HG03139 (cell line): Measurements from ENCODE around the gene DNAJC5G.
"Not testable (repeated sequence)": the region's sequence is repeated elsewhere in the genome, so short reads cannot be mapped to it uniquely, and the experiment has no call there.

ENCODE experiments used
- ATAC-seq: cut with Tn5 transposase; IDR thresholded peaks from one replicate; pipeline ENCODE4 v1.9.1; 2021; ENCODE audit not compliant: unreplicated experiment

The DNAJC5G gene

DNA sequence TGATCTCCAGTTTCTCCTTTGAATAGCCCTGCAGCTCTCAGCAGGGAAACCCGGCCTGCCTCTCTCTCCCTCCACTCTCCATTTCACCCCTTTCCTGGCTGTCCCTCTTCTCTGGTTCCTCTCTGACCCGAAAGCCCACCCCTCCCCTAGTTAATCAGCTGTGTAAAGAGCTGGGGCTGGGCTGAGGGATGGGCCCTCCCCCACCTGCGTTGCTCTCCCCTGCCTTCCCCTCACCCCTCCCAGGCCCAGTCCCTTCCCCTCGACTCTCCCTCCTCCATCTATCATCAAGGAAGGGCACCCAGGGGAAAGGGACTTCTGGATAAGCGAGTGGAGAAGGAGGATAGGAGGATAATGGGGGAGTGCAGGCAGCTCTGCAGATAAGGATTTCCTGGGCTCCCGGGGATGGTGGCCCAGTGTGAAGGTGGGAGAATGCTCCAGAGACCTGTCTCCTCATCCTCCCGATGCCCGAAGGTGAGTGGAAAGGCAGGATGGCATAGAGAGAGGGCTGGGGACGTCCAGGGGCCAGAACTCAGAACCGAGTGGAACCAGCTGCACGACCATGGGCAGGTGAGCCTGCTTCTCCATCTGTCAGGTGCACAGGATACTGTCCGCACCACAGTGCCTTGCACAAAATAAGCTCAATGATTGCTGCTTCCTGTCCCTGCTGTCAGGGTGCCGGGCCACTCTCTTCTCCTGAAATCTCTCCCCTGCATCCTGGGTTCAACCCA is 24.4 kb upstream of the DNAJC5G start:
- ATAC-seq = no peak

DNA sequence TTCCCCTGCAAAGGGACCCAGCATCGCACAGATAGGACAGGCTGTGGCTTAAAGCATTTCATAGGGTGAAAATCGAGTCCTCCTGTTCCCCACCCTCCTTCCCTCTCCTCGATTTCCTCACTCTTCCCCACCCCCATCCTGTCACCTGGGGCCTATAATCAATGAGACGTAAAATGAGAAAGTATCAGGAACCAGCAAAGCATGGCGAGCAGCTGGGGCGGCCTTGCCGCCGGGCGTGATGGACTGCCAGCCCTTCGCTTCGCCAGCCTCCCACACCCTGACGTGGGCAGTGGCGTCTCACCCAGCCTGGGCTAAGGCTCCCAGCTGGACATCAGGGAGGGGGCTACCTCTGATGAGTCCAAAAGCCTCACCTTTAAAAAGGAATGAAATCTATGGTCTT is 23.5 kb upstream of the DNAJC5G start:
- ATAC-seq = no peak

DNA sequence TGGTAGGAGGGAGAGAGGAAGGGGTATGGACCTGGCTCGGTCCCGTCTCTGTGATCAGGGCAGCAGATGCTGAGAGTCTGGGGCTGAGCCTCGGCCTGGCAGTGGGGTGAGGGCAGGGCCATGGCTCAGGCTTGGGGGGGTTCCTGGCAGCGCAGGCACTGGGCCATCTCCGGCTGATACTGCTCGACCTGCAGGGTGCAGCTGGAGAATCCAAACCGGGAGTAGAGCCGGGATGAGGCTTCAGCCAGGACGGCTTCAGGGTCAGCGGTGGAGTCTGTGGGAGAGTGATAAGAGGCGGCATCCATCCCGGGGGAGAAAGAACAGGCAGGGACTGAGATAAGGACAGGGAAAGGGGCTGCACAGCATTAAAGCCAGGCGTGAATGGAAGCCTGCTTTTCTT is 20.0 kb upstream of the DNAJC5G start:
- ATAC-seq = no peak

DNA sequence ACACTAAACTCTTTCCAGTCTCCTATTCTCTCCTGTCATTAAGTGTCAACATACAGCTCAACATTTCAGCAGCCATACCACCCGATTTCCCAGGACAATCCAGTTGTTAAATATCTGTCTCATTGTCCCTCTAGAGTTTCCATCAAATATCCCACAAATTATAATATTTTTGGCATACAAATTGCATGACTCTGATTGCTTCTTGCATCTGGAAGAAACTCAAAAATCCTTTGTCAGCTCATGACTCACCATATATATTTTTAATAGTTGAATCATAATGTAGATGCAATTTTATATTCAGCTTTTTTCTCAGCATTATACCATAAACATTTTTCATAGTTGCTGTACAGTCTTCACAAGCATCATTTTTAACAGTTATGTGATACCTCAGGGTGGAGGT is 19.6 kb upstream of the DNAJC5G start:
- no peak for ATAC-seq

DNA sequence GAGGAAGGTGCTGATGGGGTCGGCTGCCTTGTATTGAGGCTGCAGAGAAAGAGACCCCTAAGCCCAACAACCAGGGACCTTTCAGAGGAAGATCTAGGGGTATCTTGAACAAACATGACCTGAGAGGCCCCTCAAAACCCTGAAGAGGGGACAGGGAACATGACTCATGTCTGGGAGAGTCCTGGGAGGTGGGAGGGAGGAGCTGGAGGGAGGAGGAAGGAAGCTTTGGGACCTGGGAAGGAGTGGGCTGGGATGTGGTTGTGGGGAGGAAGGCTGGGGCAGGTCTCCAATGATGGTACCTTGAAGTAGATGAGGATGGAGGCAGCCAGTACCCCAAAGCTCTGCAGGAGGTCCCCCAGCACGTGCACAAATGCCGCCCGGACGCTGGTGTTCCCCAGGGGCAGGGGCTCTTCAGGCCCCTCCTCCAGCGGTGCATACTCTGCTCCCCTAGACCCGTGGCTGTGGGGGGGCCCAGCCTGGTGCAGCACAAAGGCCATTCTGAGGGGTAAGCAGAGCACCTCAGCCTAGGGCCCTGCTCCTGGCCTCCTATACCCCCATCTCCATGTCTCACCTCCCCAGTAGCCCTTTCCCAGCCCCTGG is 18.3 kb upstream of the DNAJC5G start:
- no peak for ATAC-seq

DNA sequence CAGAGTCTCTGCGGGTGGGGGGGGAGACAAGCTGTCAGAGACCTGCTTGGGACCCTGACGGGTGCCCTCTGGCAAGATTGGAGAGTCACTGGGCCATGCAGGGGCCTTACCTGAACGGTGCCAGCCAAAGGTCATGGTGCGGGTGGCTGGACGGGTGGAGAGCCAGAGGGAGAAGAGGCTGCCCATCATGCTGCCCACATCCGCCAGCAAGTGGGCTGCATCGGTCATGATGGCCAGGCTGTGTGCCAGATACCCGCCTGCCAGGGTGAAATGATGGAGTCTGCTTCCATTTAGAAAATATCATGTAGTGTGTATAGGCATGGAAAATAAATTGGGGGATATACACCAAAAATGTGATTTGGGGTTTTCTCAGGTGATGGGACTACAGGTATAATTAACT is 17.2 kb upstream of the DNAJC5G start:
- no peak for ATAC-seq

DNA sequence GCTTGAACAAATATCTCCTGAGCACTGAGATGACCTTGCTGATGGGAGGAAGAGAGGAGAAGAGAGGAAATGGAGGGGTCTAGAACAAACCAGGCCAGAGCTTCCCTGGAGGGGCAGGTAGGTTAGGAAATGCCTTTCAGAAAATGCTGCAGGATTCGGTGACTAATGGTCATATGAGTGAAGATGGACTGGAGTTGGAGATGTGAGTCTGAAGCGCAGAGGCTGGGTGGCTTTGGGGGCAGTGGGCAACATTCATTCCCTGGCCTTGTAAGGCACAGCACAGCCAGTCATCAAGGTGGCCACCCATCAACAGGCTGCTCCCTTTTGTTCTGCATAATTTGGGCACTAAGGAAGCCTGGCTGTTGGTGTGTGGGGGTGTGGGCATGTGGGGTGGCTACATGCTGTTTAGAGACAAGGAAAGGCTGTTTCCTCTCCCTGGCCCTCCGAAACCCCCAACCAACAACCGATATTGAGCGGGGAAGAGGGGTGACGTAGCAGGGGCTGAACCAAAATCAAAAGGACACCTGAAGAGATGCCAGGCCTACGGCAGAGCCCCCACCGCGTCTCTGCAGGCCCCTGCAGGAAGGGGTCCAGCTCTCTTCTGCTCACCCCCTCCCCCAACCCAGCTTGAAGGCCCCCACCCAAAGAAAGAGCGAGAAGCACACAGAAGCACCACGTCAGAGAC is 13.8 kb upstream of the DNAJC5G start:
- no peak for ATAC-seq

DNA sequence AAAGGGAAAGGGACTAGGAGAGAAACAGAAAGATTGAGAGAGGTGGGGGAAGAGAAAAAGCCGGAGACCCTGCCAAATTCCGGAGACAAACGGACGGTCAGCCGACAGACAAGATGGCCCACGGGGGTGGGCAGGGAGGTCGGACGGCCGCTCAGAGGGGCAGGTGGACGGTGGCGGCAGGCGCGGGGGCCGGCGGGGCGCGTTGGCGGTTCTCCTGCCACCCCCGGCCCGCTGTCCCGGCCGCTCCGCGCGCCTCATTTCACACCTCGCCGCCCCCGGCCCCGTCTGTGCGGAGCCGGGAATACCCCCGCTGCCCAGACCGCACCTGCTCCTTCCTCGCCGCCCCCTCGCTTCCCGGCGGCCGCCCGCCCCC is 13.3 kb upstream of the DNAJC5G start:
- ATAC-seq = no peak

DNA sequence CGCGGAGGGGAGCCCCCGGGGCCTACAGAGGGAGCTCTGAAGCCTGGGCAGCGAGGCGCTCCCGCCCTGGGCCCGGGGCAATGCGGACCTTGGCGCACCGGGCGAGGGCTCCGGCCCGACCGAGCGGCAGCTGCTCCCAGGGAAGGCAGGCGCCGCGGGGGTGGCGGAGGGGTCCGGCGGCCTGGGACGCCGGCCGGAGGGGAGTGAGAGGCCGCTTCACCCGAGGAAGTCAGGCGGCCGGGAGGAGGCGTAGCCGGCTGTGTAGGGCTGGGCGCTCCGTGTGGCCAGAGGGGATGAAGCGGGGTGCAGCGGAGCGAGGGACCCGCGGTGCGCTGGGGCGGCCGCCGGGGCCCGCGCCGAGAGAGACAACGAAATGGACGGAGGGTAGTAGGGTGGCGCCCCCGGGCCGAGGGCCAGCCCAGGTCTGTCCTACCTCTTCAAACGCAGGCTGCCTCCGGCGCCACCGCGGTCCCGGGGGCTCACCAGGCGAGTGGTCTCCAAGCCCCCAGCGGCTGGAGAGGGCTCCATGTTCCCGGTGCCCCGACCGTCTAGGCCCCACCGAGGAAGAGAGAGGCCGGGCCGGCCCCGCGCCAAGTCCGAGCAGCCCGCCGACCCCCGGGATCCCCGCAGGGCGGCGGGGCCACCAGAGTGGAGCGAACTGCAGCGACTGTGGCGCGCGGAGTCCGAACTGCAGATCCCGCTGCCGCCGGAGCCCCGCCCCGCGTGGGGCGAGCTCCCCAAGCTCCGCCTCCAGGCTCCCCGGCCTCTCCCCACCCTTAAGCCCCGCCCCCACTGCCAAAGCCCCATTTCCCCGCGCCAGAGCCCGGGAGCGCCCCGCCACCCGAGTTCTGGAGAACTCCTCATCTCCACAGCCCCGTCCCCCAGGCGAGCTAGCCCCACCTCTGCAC is 12.6 kb upstream of the DNAJC5G start, which contains the start of gene SLC30A3:
Gene SLC30A3 (minus strand): TSS at position 669 of the 908 bp plus-strand sequence. CDS start 141 bp downstream, at position 528.
- ATAC-seq = no peak

DNA sequence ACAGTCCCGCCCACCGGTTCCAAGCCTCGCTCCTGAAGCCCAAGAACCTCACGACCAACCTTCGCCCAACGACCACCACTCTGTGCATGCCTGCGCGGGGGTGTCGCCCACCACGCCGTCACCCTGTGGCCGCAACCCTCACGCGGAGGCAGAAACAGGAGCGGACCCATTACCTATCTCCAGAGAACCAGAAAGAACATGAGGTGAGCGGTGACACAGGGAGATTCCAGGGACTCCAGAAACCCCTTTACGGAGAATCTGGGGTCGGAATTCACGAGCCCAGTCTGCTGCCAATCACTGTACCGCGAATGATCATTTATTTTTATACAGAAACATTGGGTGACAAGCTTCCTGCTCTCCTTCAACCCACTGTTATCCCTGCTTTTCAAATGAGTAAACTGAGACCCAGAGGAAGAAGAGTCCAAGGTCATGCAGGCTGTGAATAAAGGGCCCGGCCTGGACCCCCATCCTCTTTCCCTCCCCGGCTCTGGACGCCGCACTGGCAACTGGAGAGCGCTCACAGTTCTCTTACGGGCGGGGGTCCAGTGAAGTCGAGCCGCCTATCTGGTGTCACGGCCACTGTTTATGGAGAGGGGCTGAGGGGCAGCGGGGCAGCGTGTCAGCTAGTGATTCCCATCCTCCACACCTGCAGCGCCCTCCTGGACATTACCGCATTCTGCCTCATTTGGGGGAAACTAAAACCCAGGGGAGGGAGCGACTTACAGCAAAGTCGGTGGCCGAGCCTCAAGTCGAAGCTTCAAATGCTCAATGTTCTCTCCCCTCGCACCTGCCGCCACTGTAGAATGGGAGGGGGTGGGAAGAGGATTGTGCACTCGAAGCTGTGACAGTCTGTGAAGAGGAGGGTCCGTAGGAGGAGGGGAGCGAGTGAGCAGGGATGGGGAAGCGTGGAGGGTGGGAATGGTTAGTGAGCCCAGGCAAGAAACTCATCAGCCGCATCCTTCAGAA is 11.7 kb upstream of the DNAJC5G start:
- ATAC-seq = no peak

DNA sequence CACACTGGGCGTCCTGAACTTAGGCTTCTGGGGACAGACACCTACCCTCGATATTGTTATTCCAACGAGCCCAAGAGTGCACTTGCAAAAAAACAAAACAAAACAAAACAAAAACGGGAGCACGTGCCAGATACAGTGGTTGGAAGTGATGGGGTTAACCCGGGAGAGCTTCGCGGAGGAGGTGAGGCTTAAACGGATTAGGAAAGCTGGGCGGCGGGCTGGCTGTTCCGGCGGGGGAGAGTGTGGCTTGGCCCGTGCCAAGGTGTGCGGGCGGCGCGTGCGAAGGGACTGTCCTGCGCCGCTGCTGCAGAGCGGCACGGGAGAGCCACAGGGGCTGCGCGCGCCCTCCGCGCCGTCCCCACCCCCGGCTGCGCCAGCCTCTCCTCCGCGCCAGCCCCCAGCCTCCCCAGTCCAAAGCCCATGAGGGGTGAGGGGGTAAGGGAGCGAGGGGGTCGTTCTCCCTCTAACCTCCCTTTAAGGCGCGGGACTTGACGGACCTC is 10.9 kb upstream of the DNAJC5G start:
- ATAC-seq = no peak

DNA sequence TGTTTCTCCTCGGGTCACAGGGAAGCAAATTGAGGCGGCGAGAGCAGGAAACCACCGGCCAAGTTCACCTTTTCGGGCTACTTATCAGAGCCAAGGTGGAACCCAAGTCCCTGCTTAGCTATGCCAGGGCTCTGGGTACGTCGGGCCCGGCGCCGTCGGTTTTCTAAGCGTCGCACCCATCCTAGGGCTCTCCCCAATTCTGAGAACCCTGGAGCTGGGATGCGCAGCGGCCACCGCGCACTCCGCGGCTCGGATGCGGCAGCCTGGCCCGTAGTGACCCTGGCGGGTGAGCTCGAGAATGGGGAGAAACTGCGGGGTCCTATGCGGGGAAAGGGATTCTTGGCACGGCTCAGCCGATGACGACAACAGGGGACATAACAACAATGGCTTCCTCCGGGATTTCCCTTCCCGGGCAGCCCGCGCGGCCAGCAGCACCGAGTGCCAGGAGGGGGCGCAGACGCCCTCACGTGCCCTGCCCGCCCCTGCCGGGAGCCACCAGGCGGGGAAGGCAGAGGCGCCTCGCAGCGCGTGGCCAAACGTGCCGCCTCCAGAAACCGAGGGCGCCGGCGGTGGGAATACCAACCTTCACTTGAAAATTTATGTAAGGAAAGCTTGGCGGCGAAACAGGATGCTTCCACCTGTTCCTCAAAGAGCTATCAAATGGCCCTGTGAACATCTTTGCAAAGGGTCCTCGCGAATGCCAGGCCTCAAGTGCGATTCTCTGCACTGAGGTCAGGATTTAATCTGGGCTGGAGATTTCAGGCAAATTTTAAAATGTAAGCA is 10.3 kb upstream of the DNAJC5G start:
- no peak for ATAC-seq

DNA sequence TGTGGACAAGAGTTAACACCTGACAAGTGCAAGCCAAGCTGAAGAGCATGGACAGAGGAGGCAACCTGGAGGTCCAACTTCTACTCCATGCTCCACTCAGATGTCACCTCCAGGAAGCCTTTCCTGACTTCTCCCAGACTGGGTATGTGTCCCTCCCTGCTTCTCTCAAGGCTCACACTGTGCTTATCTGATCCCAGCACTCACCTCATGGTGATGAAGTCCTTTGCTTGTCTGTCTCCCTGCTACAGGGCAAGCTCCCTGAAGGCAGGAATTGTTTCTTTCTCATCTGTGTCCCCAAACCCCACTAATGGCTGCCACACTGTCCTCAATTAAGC is 9.7 kb upstream of the DNAJC5G start:
- no peak for ATAC-seq

DNA sequence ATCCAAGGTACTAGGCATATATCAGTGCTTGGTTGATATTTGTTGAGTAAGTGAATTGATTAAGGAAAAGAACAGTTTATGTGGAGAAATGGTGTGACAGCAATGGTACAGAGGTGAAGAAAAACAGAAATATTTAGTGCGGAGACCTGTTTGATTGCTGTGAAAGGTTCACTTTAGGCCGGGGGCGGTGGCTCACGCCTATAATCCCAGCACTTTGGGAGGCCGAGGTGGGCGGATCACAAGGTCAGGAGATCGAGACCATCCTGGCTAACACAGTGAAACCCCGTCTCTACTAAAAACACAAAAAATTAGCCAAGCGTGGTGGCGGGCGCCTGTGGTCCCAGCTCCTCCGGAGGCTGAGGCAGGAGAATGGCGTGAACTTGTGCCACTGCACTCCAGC is 6.9 kb upstream of the DNAJC5G start:
- not testable (repeated sequence) for ATAC-seq

DNA sequence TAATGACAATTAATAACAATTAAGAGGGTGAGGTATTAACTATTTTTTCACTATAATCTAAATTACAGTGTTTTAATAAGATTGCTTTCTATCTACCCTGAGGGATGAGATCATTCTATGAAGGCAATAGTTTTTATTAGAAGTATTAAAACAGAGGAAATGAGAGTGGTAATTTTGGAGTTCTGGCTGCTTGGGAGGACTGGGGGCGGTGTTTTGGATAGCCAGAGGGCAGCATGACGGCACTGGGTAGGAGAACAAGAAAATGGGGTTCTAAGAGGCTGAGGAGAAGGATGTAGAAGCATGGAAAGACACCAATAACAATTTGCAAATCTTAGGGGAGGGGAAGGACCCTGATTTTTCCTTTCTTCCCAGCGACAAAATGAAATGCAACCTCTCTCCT is 5.1 kb upstream of the DNAJC5G start:
- no peak for ATAC-seq

DNA sequence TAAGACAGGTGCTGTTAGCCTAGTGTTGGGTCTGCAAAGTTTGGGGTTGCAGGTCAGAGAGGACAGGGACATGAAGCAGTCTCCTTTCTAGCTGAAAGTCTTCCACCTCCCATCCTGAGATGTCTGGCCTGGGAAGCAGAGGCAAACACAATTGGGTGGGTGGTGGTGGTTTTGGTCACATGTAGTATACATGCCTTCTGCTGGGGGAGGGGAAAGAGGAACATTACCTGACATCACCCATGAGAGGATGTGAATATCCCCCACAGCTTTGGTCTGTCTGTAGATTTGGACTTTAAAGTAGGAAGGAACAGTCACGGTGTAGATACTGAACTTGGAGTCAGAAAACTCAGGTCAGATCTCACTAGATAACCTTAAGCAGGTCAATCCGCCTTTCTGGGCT is 4.6 kb upstream of the DNAJC5G start:
- ATAC-seq = no peak

DNA sequence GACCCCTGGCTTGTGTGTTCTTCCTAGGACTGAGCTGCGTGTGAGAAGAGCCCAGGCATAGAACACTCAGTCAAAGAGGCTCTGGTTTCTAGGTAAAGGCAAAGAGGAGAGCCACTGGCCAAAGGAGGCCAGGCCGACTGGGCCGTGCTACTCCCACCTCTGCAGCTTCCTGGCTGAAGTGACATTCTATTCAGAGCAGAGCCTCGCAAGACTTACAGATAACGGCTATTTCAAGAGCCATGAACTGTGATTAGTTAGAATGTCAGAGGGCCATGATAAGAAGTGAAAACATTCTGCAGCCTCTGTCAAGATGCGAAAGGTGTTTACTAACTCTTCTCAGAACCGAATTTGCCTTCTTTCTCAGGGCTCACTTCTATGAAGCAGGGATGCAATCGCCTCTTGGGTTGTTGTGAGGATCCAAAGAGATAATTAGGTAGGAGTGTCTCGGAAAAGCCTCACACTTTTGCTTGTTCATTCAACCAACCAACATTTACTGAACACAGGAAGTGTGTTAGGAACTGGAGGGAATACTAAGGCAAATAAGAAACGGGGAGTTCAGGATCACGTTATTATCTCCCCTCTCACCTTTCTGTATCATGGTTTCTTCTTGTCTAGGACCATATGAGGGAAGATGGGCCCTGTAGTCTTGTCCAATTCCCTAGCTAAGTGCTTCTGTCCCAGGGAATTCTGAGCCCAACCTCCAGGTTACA is 3.4 kb upstream of the DNAJC5G start:
- ATAC-seq = no peak
